PC-9 (cell line): ENCODE data around the gene RGS18. TPM values are rescaled to one million over a fixed set of nuclear protein-coding genes. Genes with fewer than 3 reads are reported as not detected.
"Not testable (repeated sequence)": the region's sequence is repeated elsewhere in the genome, so short reads cannot be mapped to it uniquely, and the experiment has no call there.

Experiments
- BruUV-seq: library from RNA; stranded (reverse); fragments of 400-500 nt; replicated peaks from 2 replicates; lab custom pipeline; 2021; lab: Mats Ljungman, UMichigan
- CTCF ChIA-PET: fragments of 300-600 bp; sonication (Branson Sonifier 250); formaldehyde crosslinking; loops from one replicate; lab custom pipeline; 2022; ENCODE audit warnings: antibody characterized with exemption; lab: Charles Lee
- POLR2A ChIA-PET: fragments of 300-600 bp; sonication (Branson Sonifier 250); formaldehyde crosslinking; loops from one replicate; lab custom pipeline; 2022; ENCODE audit warnings: antibody characterized with exemption; ENCODE audit not compliant: unreplicated experiment; lab: Charles Lee
- DNase-seq, 2 experiments: peaks; one replicate each; pipeline versions ENCODE4 v3.0.0 to v3.0.0-alpha.2; 2015 to 2022; ENCODE audit warnings: mixed read lengths in 1 of 2
- H2AFZ ChIP-seq: fragments of 200-600 bp; sonication (generic); 2 replicates; pipeline ENCODE4 v1.8.1; 2017; ENCODE audit warnings: antibody characterized with exemption
- H3F3A ChIP-seq: fragments of 200-600 bp; sonication (generic); 2 replicates; pipeline ENCODE4 v1.8.1; 2017; ENCODE audit warnings: antibody characterized with exemption, mild to moderate bottlenecking, low read depth; ENCODE audit not compliant: insufficient read depth
- H3K27ac ChIP-seq: fragments of 200-600 bp; sonication (generic); 2 replicates; pipeline ENCODE4 v1.6.1; 2016; ENCODE audit warnings: mixed run types
- H3K27me3 ChIP-seq: fragments of 200-600 bp; sonication (generic); 2 replicates; pipeline ENCODE4 v1.6.1; 2016; ENCODE audit warnings: low read depth, mixed run types; ENCODE audit not compliant: insufficient read depth
- H3K36me3 ChIP-seq: fragments of 200-600 bp; sonication (generic); 2 replicates; pipeline ENCODE4 v1.6.1; 2016; ENCODE audit warnings: low read depth, mixed run types
- H3K4me1 ChIP-seq: fragments of 200-600 bp; sonication (generic); replicated peaks from 2 replicates; pipeline ENCODE4 v1.6.1; 2016; ENCODE audit warnings: mixed run types; ENCODE audit not compliant: insufficient read depth
- H3K4me2 ChIP-seq: fragments of 200-600 bp; sonication (generic); 2 replicates; pipeline ENCODE4 v1.6.1; 2017; ENCODE audit warnings: mixed run types
- H3K4me3 ChIP-seq: fragments of 200-600 bp; sonication (generic); 2 replicates; pipeline ENCODE4 v1.6.1; 2016; ENCODE audit warnings: mixed run types
- H3K79me2 ChIP-seq: fragments of 200-600 bp; sonication (generic); 2 replicates; pipeline ENCODE4 v1.6.1; 2017; ENCODE audit warnings: low read depth, mixed run types
- H3K9me2 ChIP-seq: fragments of 200-600 bp; sonication (generic); 2 replicates; pipeline ENCODE4 v1.8.1; 2017; ENCODE audit warnings: mild to moderate bottlenecking; ENCODE audit not compliant: insufficient read depth
- H3K9me3 ChIP-seq: fragments of 200-600 bp; sonication (generic); 2 replicates; pipeline ENCODE4 v1.8.1; 2016; ENCODE audit warnings: low read depth; ENCODE audit not compliant: insufficient read depth
- H4K20me1 ChIP-seq: fragments of 200-600 bp; sonication (generic); 2 replicates; pipeline ENCODE4 v1.8.1; 2017; ENCODE audit not compliant: insufficient read depth
- CTCF ChIP-seq: fragments of 200-600 bp; sonication (generic); conservative IDR thresholded peaks from 2 replicates; pipeline ENCODE4 v1.6.1; 2017; ENCODE audit warnings: mixed run types, antibody characterized with exemption, mild to moderate bottlenecking, moderate library complexity
- EZH2 ChIP-seq: fragments of 200-600 bp; sonication (generic); IDR thresholded peaks from 2 replicates; pipeline ENCODE4 v1.8.0; 2017; ENCODE audit warnings: antibody characterized with exemption, low read depth
- intact Hi-C: fragments of 100-400 bp; cut with micrococcal nuclease; formaldehyde crosslinking; loops from one replicate; pipeline ENCODE4 v1.10.0; 2022; ENCODE audit not compliant: unreplicated experiment
- total RNA-seq: library from RNA; stranded (reverse); gene quantifications from 2 replicates; pipeline ENCODE4 v1.2.3, GENCODE V29; 2021

RGS18 gene
- total RNA-seq, 1 experiment from 2014 or later, result not detected

- no peaks in the 10 kb centered on the region for H3K9me3 ChIP-seq
- intact Hi-C loops, result no loop called here
- H3K36me3 ChIP-seq, result no peaks in the 10 kb centered on the region
- H3K9me2 ChIP-seq, result peaks cover 3% of the 10 kb centered on the region; the same call in 1 of the 2 replicates
- no peak for DNase-seq
- H4K20me1 ChIP-seq, result no peaks in the 10 kb centered on the region
- CTCF ChIA-PET, result no interaction called here
- H3K27ac ChIP-seq, result no peak overlapping the region
- no peaks in the 10 kb centered on the region for H3K4me1 ChIP-seq
- TF ChIP-seq CTCF (no peak), EZH2 (no peak)
- H3K4me2 ChIP-seq, result no peak overlapping the region
- BruUV-seq, result no TSS peak
- POLR2A ChIA-PET, result no interaction called here
- no peaks in the 10 kb centered on the region for H3K79me2 ChIP-seq
- no peak overlapping the region for H2AFZ ChIP-seq
- H3K4me3 ChIP-seq, result no peak overlapping the region
- no peaks in the 10 kb centered on the region for H3K27me3 ChIP-seq
- H3F3A ChIP-seq, result no peaks in the 10 kb centered on the region
Measured at GRCh38 chr1:192227330-192227729, 69.1 kb downstream of the RGS18 start.

GRCh38 chr1:192227980-192228379 lies 69.7 kb downstream of the RGS18 start:
- DNase-seq, intact Hi-C loops, CTCF ChIA-PET, H3F3A ChIP-seq, H3K79me2 ChIP-seq, POLR2A ChIA-PET, BruUV-seq, H3K36me3 ChIP-seq, H3K27me3 ChIP-seq, H3K4me3 ChIP-seq, H2AFZ ChIP-seq, H3K4me1 ChIP-seq, H3K4me2 ChIP-seq, H3K9me3 ChIP-seq, H3K9me2 ChIP-seq, H3K27ac ChIP-seq, H4K20me1 ChIP-seq: not testable (repeated sequence)

- intact Hi-C loops, result no loop called here
- Histone ChIP-seq H3K9me2 (no peaks in the 10 kb centered on the region; the same call in 1 of the 2 replicates), H3K4me1 (no peaks in the 10 kb centered on the region), H2AFZ (no peak overlapping the region), H3K27ac (no peak overlapping the region), H3K4me3 (no peak overlapping the region), H3K27me3 (no peaks in the 10 kb centered on the region), H3K9me3 (no peaks in the 10 kb centered on the region), H3K79me2 (no peaks in the 10 kb centered on the region), H3K36me3 (no peaks in the 10 kb centered on the region), H3F3A (no peaks in the 10 kb centered on the region), H3K4me2 (no peak overlapping the region), H4K20me1 (no peaks in the 10 kb centered on the region)
- TF ChIP-seq CTCF (no peak), EZH2 (no peak)
- DNase-seq, result no peak
- CTCF ChIA-PET, result no interaction called here
- no TSS peak for BruUV-seq
- POLR2A ChIA-PET, result interaction anchor here (0.7 kb wide), 1 partner anchor 10 kb away, joined by 5 read pairs; no protein-coding TSS in a partner anchor
Measured at GRCh38 chr1:192232817-192233417, 74.7 kb downstream of the RGS18 start.

DNA sequence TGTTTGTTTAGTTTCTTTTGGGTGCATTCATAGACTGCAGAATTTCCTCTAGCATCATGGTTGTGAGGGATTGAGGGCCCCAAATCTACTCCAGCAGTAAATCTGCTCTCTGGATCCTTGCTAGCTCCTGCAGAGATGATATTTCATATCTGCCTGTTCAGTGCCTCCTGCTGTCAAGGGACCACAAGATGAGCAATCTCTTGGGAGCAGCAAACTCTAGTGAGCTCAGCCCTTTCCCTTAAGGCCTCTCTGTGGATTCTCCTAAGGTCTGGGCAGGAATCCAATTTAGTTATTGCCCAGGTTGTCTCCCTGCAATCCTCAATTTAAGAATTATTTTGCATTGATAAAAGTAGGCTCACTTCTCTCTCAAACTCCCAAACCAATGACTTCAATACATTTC lies 76.9 kb downstream of the RGS18 start:
- Histone ChIP-seq H3K9me2 (no peaks in the 10 kb centered on the region), H3K27me3 (no peaks in the 10 kb centered on the region), H2AFZ (no peak overlapping the region), H3K79me2 (no peaks in the 10 kb centered on the region), H3K4me2 (no peak overlapping the region), H3K4me1 (no peaks in the 10 kb centered on the region), H3K36me3 (no peaks in the 10 kb centered on the region), H3K4me3 (no peak overlapping the region), H3F3A (no peaks in the 10 kb centered on the region), H4K20me1 (no peaks in the 10 kb centered on the region), H3K27ac (no peak overlapping the region), H3K9me3 (no peaks in the 10 kb centered on the region)
- CTCF ChIA-PET, result no interaction called here
- no peak for DNase-seq
- POLR2A ChIA-PET, result no interaction called here
- intact Hi-C loops, result no loop called here
- TF ChIP-seq CTCF (no peak), EZH2 (no peak)
- BruUV-seq, result no TSS peak
